GM18861 (cell line): ENCODE data around the gene GPR37L1.
"Not testable (repeated sequence)": the region's sequence is repeated elsewhere in the genome, so short reads cannot be mapped to it uniquely, and the experiment has no call there.

Experiments
- ATAC-seq: cut with Tn5 transposase; IDR thresholded peaks from one replicate; pipeline ENCODE4 v1.9.1; 2021; ENCODE audit not compliant: unreplicated experiment

The GPR37L1 gene

DNA sequence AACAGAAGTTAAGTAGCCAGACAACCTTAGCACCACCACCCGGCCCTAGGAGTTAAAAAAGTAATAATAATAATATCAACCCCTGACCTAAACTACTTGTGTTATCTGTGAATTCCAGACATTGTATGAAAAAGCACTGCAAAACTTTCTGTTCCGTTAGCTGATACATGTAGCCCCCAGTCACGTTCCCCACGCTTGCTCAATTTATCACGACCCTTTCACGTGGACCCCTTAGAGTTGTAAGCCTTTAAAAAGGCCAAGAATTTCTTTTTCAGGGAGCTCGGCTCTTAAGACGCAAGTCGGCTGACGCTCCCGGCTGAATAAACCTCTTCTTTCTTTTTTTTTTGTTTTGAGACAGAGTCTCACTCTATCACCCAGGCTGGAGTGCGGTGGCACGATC lies 44.3 kb downstream of the GPR37L1 start:
- not testable (repeated sequence) for ATAC-seq

GRCh38 chr1:202167708-202168415 lies 45.1 kb downstream of the GPR37L1 start:
- no peak for ATAC-seq

GRCh38 chr1:202168861-202169260 lies 46.1 kb downstream of the GPR37L1 start:
- no peak for ATAC-seq

- no peak for ATAC-seq
Observed at GRCh38 chr1:202170726-202171125, 48.0 kb downstream of the GPR37L1 start.

DNA sequence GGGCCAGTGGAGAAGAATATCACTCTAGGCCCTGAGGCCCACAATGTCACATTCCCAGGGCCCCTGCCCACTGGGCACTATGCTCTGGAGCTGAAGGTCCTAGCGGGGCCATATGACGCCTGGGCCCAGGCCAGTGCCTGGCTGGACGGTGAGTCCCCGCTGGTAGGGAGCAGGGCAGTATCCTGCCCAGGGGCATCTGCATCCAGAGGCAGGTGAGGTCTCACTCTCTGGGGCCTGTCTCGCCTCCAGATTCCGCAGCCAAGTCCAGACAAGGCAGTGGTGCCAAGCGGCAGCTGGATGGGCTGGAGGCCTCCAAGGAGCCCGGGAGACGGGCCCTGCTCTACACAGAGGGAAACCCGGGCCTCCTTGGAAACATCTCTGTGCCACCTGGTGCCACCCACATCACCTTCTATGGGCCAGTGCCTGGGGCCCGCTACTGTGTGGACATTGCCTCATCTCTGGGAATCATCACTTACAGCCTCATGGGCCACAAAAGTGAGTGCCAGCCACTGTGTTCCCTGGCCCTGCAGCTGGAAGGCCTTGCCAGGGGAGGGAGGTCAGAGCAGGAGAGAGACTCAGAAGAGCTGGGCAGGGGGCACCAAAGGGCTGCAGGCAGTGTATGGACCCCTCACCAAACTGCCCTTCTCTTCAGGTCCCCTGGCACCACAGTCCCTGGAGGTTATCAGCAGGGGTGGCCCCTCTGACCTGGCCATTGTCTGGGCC lies 48.7 kb downstream of the GPR37L1 start:
- ATAC-seq, result no peak

- ATAC-seq, result no peak
Observed at GRCh38 chr1:202172015-202172355, 49.3 kb downstream of the GPR37L1 start.

- ATAC-seq, result no peak
Observed at GRCh38 chr1:202173993-202174392, 51.3 kb downstream of the GPR37L1 start.

DNA sequence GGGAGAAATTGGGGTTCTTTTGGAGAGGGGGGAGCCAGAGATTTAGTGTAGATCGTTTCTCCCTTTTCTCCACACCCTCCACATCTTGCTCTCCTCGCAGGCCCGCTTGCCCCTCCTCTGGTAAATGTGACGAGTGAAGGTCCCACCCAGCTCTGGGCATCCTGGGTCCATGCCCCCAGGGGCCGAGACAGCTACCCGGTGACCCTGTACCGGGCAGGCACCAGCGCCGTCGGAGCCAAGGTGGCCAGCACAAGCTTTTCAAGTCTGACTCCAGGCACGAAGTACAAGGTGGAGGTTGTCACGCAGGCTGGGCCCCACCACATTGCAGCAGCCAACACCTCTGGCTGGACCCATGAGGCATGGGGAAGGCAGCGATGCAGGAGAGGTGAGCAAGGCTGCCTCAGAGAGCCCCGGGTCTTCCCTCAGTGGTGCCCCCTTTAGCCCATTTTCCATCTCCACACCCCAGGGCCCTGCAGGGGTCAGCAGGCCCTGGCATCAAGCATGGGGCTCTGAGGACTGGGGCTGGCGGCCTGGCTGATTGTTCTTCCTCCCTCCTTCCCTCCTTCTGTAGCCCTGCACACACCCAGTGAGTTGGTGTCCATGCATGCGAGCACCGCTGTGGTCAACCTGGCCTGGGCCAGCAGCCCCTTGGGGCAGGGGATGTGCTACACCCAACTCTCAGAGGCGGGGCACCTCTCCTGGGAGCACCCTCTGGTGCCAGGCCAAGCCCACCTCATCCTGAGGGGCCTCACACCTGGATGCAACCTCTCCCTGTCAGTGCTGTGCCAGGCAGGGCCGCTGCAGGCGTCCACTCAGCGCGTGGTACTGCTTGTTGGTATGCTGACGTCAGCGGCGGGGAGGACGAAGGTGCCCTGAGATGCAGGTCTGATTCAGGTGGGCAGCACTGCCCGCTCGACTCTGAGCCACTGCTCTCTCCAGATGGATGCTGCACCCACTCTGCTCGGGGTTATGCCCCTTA lies 54.5 kb downstream of the GPR37L1 start:
- no peak for ATAC-seq

DNA sequence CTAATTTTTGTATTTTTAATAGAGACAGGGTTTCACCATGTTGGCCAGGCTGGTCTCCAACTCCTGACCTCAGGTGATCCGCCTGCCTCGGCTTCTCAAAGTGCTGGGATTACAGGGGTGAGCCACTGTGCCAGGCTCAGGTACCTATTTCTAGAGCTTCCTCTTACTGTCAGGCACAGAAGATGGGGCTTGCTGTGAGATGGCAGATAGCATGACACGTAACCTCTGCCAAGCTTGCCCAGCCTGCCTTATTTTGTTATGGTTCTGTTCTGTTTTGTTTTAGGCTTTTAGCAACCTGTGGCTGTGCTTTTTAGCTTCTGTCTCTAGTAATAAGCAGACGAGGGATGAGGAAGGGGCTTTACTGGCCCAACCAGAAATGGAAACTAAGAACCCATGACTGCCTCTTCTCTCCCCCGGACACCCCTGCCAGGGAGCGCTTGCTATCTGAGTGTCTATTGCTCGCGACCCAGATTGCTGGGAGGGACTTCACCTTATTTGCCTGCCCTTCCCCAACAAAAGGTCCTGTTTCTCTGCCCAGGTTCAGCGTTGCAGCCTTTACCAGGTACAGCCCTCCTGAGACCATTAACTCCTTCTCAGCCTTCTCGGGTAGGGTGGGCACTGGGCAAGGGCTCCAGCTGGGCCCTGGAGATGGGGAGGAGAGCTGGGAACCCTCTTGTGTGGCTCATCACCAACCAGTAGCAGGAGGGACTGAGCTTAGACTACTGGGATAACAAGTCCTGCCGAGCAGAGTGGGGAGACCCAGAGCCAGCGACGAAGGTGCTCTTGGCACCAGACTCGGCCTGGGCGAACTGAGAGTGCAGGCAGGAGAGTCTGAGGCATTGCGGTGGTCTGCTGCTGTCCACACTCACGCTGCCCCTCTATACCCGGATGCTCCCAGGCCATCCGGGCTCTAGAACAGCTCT lies 57.4 kb downstream of the GPR37L1 start:
- ATAC-seq, result no peak

- ATAC-seq, result not testable (repeated sequence)
Observed at GRCh38 chr1:202180751-202181139, 58.0 kb downstream of the GPR37L1 start.

DNA sequence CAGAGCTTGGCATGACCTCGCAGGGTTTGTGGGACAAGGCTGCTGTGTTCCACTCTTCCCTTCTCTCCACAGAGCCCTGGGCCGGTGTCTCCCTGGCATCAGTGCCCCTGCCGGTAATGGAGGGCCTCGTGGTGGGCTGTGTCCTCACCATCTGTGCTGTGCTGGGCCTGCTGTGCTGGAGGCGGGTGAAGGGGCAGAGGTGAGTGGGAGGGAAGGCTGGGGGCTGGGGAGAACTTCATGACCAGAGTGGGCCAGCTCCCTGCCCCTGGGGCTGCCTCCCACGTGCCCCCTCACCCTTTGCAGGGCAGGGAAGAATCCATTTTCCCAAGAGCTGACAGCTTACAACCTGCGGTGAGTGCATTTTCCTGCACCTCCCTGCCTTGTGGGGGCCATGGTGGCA lies 58.9 kb downstream of the GPR37L1 start:
- no peak for ATAC-seq

GRCh38 chr1:202182040-202182877 lies 59.5 kb downstream of the GPR37L1 start:
- no peak for ATAC-seq
